ENCODE results near the gene METRN. TPM values are rescaled to one million over a fixed set of nuclear protein-coding genes. Genes with fewer than 3 reads are reported as not detected.
A peak's percentile ranks its signal among the peaks of the same experiment; 100 is the strongest.

The METRN gene
- total RNA-seq, 2 donors from 2014 or later: 52.0 to 78.2 TPM

DNA sequence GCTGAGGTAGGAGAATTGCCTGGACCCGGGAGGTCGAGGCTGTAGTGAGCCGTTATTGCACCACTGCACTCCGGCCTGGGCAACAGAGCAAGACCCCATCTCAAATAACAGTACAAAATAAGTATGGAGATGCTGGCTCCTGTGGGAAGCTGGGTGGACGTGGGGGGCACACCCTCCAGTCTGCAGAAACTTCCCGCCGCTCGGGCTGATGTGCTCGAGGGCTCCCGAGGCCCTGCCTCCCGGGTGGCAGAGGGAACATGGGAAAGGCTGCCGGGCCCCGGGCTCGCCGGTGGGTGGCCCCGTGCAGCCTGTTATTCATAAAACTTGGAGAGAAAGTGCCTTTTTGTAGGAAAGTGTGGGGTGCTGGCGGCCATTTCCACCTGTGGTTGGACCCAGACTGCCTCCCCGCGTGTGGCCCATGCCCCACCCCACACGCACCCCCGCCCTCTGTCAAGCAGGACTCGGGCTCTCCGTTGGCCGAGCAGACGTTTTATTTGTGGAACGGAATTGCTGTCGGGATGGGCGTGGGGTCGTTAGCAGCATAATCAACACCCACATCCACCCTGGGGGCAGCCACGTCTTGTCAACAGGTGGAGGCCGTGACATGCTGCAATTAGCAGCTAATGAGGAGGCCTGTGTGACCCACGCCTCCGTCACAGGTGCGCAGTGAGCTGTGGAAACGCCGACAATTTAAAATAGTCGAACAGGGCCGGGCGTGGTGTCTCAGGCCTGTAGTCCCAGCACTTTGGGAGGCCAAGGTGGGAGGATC is 33.2 kb downstream of the METRN start:
- WGBS: 75% methylated on average over 39 of the region's 39 CpGs
- Histone ChIP-seq H3K27ac (no peak overlapping the region), H3K27me3 (replicated peaks; ENCODE audit: insufficient read depth) (no peaks in the 10 kb centered on the region), H3K4me1 (replicated peaks) (no peaks in the 10 kb centered on the region), H3K4me3 (no peak overlapping the region), H3K36me3 (no peaks in the 10 kb centered on the region), H3K9me3 (no peaks in the 10 kb centered on the region)
- DNase-seq (ENCODE audit: low spot score): no peak
- TF ChIP-seq POLR2A (IDR thresholded peaks at IDR 0.05) (no peak), POLR2AphosphoS5 (IDR thresholded peaks at IDR 0.05) (no peak)
- TF ChIP-seq, protein P1, sequence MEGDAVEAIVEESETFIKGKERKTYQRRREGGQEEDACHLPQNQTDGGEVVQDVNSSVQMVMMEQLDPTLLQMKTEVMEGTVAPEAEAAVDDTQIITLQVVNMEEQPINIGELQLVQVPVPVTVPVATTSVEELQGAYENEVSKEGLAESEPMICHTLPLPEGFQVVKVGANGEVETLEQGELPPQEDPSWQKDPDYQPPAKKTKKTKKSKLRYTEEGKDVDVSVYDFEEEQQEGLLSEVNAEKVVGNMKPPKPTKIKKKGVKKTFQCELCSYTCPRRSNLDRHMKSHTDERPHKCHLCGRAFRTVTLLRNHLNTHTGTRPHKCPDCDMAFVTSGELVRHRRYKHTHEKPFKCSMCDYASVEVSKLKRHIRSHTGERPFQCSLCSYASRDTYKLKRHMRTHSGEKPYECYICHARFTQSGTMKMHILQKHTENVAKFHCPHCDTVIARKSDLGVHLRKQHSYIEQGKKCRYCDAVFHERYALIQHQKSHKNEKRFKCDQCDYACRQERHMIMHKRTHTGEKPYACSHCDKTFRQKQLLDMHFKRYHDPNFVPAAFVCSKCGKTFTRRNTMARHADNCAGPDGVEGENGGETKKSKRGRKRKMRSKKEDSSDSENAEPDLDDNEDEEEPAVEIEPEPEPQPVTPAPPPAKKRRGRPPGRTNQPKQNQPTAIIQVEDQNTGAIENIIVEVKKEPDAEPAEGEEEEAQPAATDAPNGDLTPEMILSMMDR (IDR thresholded peaks at IDR 0.05): no peak
- intact Hi-C loops (cut with DNase I): no loop called here

DNA sequence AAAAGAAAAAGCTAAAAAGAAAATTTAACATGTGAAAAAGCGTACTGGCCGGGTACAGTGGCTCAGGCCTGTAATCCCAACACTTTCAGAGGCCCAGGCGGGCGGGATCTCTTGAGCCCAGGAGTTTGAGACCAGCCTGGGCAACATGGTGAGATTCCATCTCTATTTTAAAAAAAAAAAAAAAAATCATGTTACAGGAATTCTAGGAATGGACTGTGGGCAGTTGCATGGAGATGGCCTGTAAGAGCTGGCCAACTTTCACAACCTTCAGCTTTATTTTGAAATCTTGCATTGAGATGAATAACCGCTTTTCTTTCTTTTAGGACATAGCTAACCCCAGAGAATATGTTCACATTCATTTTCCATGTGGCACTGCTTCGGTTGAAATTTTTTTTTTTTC is 34.1 kb downstream of the METRN start:
- WGBS: 74% methylated on average over 6 of the region's 6 CpGs
- no peak overlapping the region for H3K27ac ChIP-seq
- intact Hi-C loops (cut with DNase I): no loop called here
- H3K9me3 ChIP-seq: no peaks in the 10 kb centered on the region
- no peak overlapping the region for H3K4me3 ChIP-seq
- H3K27me3 ChIP-seq (replicated peaks; ENCODE audit: insufficient read depth): no peaks in the 10 kb centered on the region
- H3K4me1 ChIP-seq (replicated peaks): no peaks in the 10 kb centered on the region
- TF ChIP-seq, protein P1 (IDR thresholded peaks at IDR 0.05): no peak
- TF ChIP-seq POLR2A (IDR thresholded peaks at IDR 0.05) (no peak), POLR2AphosphoS5 (IDR thresholded peaks at IDR 0.05) (no peak)
- no peaks in the 10 kb centered on the region for H3K36me3 ChIP-seq
- no peak for DNase-seq (ENCODE audit: low spot score)

DNA sequence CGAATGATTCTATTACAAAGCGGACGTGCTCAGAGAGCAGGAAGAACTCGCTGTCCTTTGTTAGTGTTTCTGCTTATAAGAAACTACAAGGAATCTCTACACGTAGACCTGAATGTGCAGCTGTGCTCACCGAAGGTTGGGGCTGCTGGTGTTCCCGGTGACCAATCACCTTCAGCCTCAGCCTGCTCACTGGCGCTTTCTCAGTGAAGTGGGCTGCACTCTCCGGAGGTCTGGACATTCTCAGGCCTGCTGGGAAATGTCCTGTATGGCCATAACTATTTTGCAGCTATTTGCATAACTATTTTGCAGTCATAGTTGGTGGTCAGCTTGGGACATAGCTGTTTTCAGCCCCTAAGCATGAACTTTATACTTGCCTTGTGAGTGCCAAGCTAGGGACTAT is 35.6 kb downstream of the METRN start:
- Histone ChIP-seq H3K27ac (no peak overlapping the region), H3K4me3 (no peak overlapping the region), H3K36me3 (no peaks in the 10 kb centered on the region), H3K4me1 (replicated peaks) (no peaks in the 10 kb centered on the region), H3K27me3 (replicated peaks; ENCODE audit: insufficient read depth) (no peaks in the 10 kb centered on the region), H3K9me3 (no peaks in the 10 kb centered on the region)
- DNase-seq (ENCODE audit: low spot score): no peak
- 56% methylated on average over 9 of the region's 9 CpGs for WGBS
- intact Hi-C loops (cut with DNase I): no loop called here
- TF ChIP-seq POLR2A (IDR thresholded peaks at IDR 0.05): no peak
- no peak for TF ChIP-seq POLR2AphosphoS5 (IDR thresholded peaks at IDR 0.05)
- TF ChIP-seq, protein P1 (IDR thresholded peaks at IDR 0.05): no peak

DNA sequence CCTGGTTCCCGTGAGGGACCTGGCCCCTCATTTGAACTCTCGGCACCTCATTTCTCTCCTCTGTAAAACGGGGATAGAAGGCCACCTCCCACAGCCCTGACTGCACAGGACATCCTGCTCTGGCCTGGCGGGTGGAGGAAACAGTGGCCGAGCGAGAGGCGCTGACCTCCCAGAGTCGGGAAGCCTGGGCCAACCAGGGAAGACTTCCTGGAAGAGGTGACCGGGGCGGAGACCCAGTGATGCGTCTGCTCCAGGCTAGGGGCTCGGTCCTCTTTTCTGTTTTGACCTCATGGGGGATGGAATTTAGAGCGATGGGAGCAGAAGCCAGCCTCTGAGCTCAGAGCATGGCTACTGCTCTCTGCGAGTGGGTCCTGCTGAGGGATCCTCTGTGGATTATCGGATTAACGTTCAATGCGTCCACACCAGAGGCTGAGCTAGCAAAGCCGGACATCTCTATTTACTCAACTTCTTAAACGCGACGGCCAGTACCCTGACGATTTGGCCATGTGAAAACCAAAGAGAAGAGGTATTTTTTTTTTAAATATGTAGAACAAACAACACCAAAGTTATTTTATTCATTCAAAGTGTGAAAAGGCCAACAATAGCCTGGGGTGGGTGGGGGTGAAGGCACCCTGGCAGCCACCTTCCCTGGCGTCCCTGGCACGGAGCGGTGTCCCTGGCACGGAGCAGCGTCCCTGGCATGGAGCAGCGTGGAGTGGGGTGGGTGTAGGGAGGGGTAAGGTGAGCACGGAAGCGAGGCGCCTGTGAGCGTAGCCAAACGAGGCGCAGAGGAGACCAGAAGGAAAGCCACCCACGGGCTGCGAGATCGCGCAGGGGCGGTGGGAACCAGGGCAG is 36.5 kb downstream of the METRN start:
- Histone ChIP-seq H3K9me3 (no peaks in the 10 kb centered on the region), H3K27me3 (replicated peaks; ENCODE audit: insufficient read depth) (no peaks in the 10 kb centered on the region), H3K4me1 (replicated peaks) (no peaks in the 10 kb centered on the region), H3K4me3 (no peak overlapping the region), H3K27ac (peak overlapping the region in 1 of 2 donors; percentile 36), H3K36me3 (no peaks in the 10 kb centered on the region)
- intact Hi-C loops (cut with DNase I): no loop called here
- no peak for DNase-seq (ENCODE audit: low spot score)
- WGBS: 46% methylated on average over 37 of the region's 39 CpGs
- no peak for TF ChIP-seq POLR2A (IDR thresholded peaks at IDR 0.05)
- no peak for TF ChIP-seq POLR2AphosphoS5 (IDR thresholded peaks at IDR 0.05)
- TF ChIP-seq, protein P1 (IDR thresholded peaks at IDR 0.05): no peak

Data from prostate gland (tissue), 2 donors.